A549 (cell line): ENCODE measurements around the gene CISH.

Experiments used
- CBX2 ChIP-seq: fragments of 200-600 bp; sonication (generic); IDR thresholded peaks from 2 replicates; pipeline ENCODE4 v1.6.1; 2016; ENCODE audit warnings: low read depth, mild to moderate bottlenecking, borderline replicate concordance
- CEBPB ChIP-seq, 2 experiments: fragments of >200 bp in 1 of 2; sonication (Bioruptor Twin) in 1 of 2; formaldehyde crosslinking in 1 of 2; IDR thresholded peaks; 2 replicates each; pipeline ENCODE4 v1.6.1; 2012 to 2016
- POLR2A ChIP-seq: IDR thresholded peaks from 2 replicates; pipeline ENCODE4 v1.6.1; 2012; ENCODE audit warnings: mild to moderate bottlenecking, low read length
- SMC3 ChIP-seq: fragments of >200 bp; sonication (Bioruptor Twin); formaldehyde crosslinking; IDR thresholded peaks from 3 replicates; pipeline ENCODE4 v1.6.1; 2018; ENCODE audit warnings: inconsistent platforms
- TP53 ChIP-seq: fragments of 250-450 bp; sonication (Bioruptor Pico); IDR thresholded peaks from 2 replicates; pipeline ENCODE4 v1.5.0; 2021; ENCODE audit warnings: mild to moderate bottlenecking, moderate library complexity
- ZNF302 ChIP-seq: fragments of 250-450 bp; sonication (Bioruptor Pico); IDR thresholded peaks from 2 replicates; pipeline ENCODE4 v1.9.0; 2021; ENCODE audit warnings: inconsistent platforms, mild to moderate bottlenecking, moderate library complexity
- TF ChIP-seq, protein P1 (sequence below): fragments of >200 bp; sonication (Bioruptor Twin); formaldehyde crosslinking; IDR thresholded peaks from 3 replicates; pipeline ENCODE4 v1.5.1; 2016

DNA sequence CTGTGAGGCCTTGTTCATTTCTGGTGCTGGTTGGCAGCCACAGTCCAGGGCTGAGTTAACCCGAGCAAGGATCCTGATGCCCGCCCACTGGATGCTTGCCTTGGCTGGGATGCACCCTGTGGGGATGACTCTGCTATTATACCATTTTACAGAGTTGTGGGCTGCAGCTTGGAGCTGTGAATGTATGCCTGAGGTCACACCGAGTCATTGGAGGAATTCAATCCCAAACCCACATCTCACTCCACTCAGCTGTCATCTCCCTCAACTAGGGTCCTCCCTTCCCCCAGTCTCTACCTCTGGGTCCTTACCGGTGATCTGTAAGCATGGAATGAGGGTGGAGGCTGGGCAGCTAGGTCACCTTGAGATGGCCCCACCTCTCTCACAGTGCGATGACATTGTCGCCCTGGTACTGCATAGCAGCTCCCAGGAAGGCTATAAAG lies 27.5 kb upstream of the CISH start:
- TF ChIP-seq TP53 (CRISPR knock-in tag) (no peak), SMC3 (no peak), ZNF302 (CRISPR knock-in tag) (no peak), POLR2A (no peak), CEBPB (IDR thresholded peaks at IDR 0.05) (no peak), CBX2 (no peak)
- TF ChIP-seq, protein P1, sequence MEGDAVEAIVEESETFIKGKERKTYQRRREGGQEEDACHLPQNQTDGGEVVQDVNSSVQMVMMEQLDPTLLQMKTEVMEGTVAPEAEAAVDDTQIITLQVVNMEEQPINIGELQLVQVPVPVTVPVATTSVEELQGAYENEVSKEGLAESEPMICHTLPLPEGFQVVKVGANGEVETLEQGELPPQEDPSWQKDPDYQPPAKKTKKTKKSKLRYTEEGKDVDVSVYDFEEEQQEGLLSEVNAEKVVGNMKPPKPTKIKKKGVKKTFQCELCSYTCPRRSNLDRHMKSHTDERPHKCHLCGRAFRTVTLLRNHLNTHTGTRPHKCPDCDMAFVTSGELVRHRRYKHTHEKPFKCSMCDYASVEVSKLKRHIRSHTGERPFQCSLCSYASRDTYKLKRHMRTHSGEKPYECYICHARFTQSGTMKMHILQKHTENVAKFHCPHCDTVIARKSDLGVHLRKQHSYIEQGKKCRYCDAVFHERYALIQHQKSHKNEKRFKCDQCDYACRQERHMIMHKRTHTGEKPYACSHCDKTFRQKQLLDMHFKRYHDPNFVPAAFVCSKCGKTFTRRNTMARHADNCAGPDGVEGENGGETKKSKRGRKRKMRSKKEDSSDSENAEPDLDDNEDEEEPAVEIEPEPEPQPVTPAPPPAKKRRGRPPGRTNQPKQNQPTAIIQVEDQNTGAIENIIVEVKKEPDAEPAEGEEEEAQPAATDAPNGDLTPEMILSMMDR = no peak
